K562 (cell line): ENCODE results near the gene SLMAP.

Experiments used
- ATF7 ChIP-seq: fragments of 450-650 bp; IDR thresholded peaks from 2 replicates; pipeline ENCODE4 v1.7.1; 2014; ENCODE audit warnings: mild to moderate bottlenecking, moderate library complexity
- CHD2 ChIP-seq: IDR thresholded peaks from 2 replicates; pipeline ENCODE4 v1.6.1; 2011; ENCODE audit warnings: low read depth, low read length
- EZH2 ChIP-seq: IDR thresholded peaks from 2 replicates; pipeline ENCODE4 v1.6.1; 2012; ENCODE audit warnings: low read depth, mild to moderate bottlenecking, inconsistent platforms, low read length, borderline replicate concordance
- HDAC1 ChIP-seq, 2 experiments: fragments of 450-650 bp; IDR thresholded peaks; 2 replicates each; pipeline ENCODE4 v1.6.1; 2016 to 2017; ENCODE audit warnings: inconsistent platforms in 1 of 2, mild to moderate bottlenecking in 1 of 2, moderate library complexity in 1 of 2
- POLR2AphosphoS5 ChIP-seq: IDR thresholded peaks from 2 replicates; pipeline ENCODE4 v1.6.1; 2011; ENCODE audit warnings: mild to moderate bottlenecking, low read depth, low read length, moderate library complexity; ENCODE audit not compliant: control insufficient read depth, insufficient read depth
- RNF2 ChIP-seq: sonication (generic); IDR thresholded peaks from 2 replicates; pipeline ENCODE4 v1.6.1; 2016
- SMC3 ChIP-seq: conservative IDR thresholded peaks from 2 replicates; pipeline ENCODE4 v1.6.1; 2011; ENCODE audit warnings: low read depth, low read length, improper control_type of control experiment; ENCODE audit not compliant: insufficient read depth
- YY1 ChIP-seq, 3 experiments: IDR thresholded peaks; 2 replicates each; pipeline ENCODE4 v1.6.1; 2011; ENCODE audit warnings: low read length in 2 of 3, mild to moderate bottlenecking in 2 of 3, moderate library complexity in 2 of 3, borderline replicate concordance in 1 of 3, control low read depth in 1 of 3, low read depth in 1 of 3; ENCODE audit not compliant: insufficient read depth in 3 of 3, insufficient replicate concordance in 2 of 3, control insufficient read depth in 1 of 3, insufficient read length in 1 of 3; ENCODE audit errors: extremely low read depth in 1 of 3
- ZEB2 ChIP-seq: fragments of 450-650 bp; IDR thresholded peaks from 2 replicates; pipeline ENCODE4 v1.6.1; 2016
- ZNF274 ChIP-seq: IDR thresholded peaks from 2 replicates; pipeline ENCODE4 v1.6.1; 2011; ENCODE audit warnings: low read depth, mild to moderate bottlenecking, low read length, moderate library complexity, borderline replicate concordance
- ZNF551 ChIP-seq: fragments of 250-450 bp; sonication (Bioruptor Pico); IDR thresholded peaks from 2 replicates; pipeline ENCODE4 v1.5.0; 2021; ENCODE audit warnings: mild to moderate bottlenecking, moderate library complexity
- ZNF766 ChIP-seq: fragments of 200-800 bp; sonication (Bioruptor generic); conservative IDR thresholded peaks from 2 replicates; pipeline ENCODE4 v1.6.1; 2016; ENCODE audit warnings: missing genetic modification characterization, missing compliant biosample characterization
- ZNF780A ChIP-seq: fragments of 250-450 bp; sonication (Bioruptor Pico); IDR thresholded peaks from 2 replicates; pipeline ENCODE4 v1.5.0; 2021; ENCODE audit warnings: mild to moderate bottlenecking
- TF ChIP-seq, protein P1 (sequence below), 3 experiments: IDR thresholded peaks in 2 of 3; conservative IDR thresholded peaks in 1 of 3; 2 replicates each; pipeline ENCODE4 v1.5.1; 2011 to 2012; ENCODE audit warnings: low read length in 3 of 3, mild to moderate bottlenecking in 3 of 3, control low read depth in 2 of 3, improper control_type of control experiment in 1 of 3, inconsistent platforms in 1 of 3, low read depth in 1 of 3, mixed read lengths in 1 of 3, moderate library complexity in 1 of 3; ENCODE audit not compliant: insufficient read depth in 2 of 3

DNA sequence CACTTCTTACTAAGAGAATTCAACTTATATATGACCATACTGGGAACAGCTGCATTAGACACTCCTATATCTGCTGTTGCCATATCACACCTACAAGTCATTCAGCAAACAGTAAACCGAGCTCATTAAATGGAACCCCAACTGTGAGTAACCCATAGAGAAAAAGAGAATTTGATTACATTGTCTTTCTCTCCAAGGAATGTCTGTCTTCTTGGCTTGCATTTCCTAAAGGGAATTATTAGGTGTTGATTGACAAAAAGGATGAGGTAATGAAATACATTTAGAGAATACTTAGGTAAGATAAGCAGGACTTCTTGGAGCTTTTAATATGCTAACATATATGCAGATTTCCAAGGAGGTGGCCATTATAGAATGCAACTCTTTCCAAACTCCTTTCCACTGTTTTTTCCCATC is 76.8 kb downstream of the SLMAP start:
- TF ChIP-seq, protein P1, sequence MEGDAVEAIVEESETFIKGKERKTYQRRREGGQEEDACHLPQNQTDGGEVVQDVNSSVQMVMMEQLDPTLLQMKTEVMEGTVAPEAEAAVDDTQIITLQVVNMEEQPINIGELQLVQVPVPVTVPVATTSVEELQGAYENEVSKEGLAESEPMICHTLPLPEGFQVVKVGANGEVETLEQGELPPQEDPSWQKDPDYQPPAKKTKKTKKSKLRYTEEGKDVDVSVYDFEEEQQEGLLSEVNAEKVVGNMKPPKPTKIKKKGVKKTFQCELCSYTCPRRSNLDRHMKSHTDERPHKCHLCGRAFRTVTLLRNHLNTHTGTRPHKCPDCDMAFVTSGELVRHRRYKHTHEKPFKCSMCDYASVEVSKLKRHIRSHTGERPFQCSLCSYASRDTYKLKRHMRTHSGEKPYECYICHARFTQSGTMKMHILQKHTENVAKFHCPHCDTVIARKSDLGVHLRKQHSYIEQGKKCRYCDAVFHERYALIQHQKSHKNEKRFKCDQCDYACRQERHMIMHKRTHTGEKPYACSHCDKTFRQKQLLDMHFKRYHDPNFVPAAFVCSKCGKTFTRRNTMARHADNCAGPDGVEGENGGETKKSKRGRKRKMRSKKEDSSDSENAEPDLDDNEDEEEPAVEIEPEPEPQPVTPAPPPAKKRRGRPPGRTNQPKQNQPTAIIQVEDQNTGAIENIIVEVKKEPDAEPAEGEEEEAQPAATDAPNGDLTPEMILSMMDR (IDR thresholded peaks at IDR 0.05 in 2 of 3, conservative IDR thresholded peaks at IDR 0.05 in 1 of 3; ENCODE audit: insufficient read depth in 2 of 3, low read depth in 1 of 3, low read length in 3 of 3): no peak
- TF ChIP-seq POLR2AphosphoS5 (no peak), ZNF766 (CRISPR knock-in tag) (no peak), ZNF780A (CRISPR knock-in tag) (no peak), ZNF274 (no peak), SMC3 (no peak), ZNF551 (CRISPR knock-in tag) (no peak), RNF2 (no peak), HDAC1 (IDR thresholded peaks at IDR 0.05) (no peak), ATF7 (no peak), EZH2 (no peak), ZEB2 (no peak), YY1 (IDR thresholded peaks at IDR 0.05; ENCODE audit: borderline replicate concordance in 1 of 3, control insufficient read depth in 1 of 3, extremely low read depth in 1 of 3, insufficient read depth in 3 of 3, insufficient read length in 1 of 3, insufficient replicate concordance in 2 of 3, low read depth in 1 of 3, low read length in 2 of 3) (no peak), CHD2 (no peak)
